Thoracic aorta (tissue), 2 donors: Measurements from ENCODE around the gene DNAJC4. TPM values are rescaled to one million over a fixed set of nuclear protein-coding genes. Genes with fewer than 3 reads are reported as not detected.
A peak's percentile ranks its signal among the peaks of the same experiment; 100 is the strongest.

Experiments used
- ATAC-seq: fragments of 150-250 bp; one replicate; pipeline ENCODE4 v1.8.0; 2017; ENCODE audit warnings: low read depth; ENCODE audit not compliant: insufficient number of reproducible peaks, low FRiP score
- DNase-seq: peaks from one replicate; pipeline ENCODE4 v3.0.0-alpha.2; 2020; ENCODE audit warnings: low spot score
- H3K27ac ChIP-seq, 2 donors: fragments of 200-600 bp; sonication (generic); 1 replicate in 1 of 2; 2 replicates in 1 of 2; pipeline ENCODE4 v1.5.1; 2016; ENCODE audit warnings: mild to moderate bottlenecking in 2 of 2, moderate library complexity in 2 of 2
- H3K27me3 ChIP-seq: fragments of 200-600 bp; sonication (generic); replicated peaks from 2 replicates; pipeline ENCODE4 v1.6.0; 2016; ENCODE audit warnings: mild to moderate bottlenecking; ENCODE audit not compliant: insufficient read depth
- H3K36me3 ChIP-seq: fragments of 200-600 bp; sonication (generic); one replicate; pipeline ENCODE4 v1.5.1; 2016
- H3K4me1 ChIP-seq, 2 donors: fragments of 200-600 bp; sonication (generic); 1 replicate in 1 of 2; 2 replicates in 1 of 2; pipeline versions ENCODE4 v1.5.1 to v1.6.0; 2016; ENCODE audit warnings: low read depth in 2 of 2, mild to moderate bottlenecking in 1 of 2; ENCODE audit not compliant: control insufficient read depth in 1 of 2
- H3K4me3 ChIP-seq: fragments of 200-600 bp; sonication (generic); 2 replicates; pipeline ENCODE4 v1.5.1; 2016; ENCODE audit warnings: mild to moderate bottlenecking
- H3K9me3 ChIP-seq: fragments of 200-600 bp; sonication (generic); 2 replicates; pipeline ENCODE4 v1.5.1; 2016
- CTCF ChIP-seq: fragments of 200-600 bp; sonication (generic); IDR thresholded peaks from one replicate; pipeline ENCODE4 v1.5.1; 2019; ENCODE audit warnings: antibody characterized with exemption
- total RNA-seq, 2 donors: library from RNA; depleted of rRNA; stranded (reverse); fragments of >200 nt; gene quantifications; one replicate each; pipeline versions ENCODE4 v1.1.0 to v1.2.3, GENCODE V29; 2016

The DNAJC4 gene
- total RNA-seq, 2 donors from 2014 or later, result 13.5 to 53.2 TPM

- H3K9me3 ChIP-seq, result no peaks in the 10 kb centered on the region
- H3K27ac ChIP-seq, result no peak overlapping the region
- no peak for TF ChIP-seq CTCF
- no peaks in the 10 kb centered on the region for H3K27me3 ChIP-seq
- H3K4me1 ChIP-seq, result peaks cover 25 to 46% of the 10 kb centered on the region in 2 donors
- DNase-seq (no peak), ATAC-seq (no peak)
- peaks cover 11% of the 10 kb centered on the region for H3K36me3 ChIP-seq
- H3K4me3 ChIP-seq, result no peak overlapping the region
Observed at GRCh38 chr11:64238076-64238475, 7.7 kb downstream of the DNAJC4 start.

- Histone ChIP-seq H3K4me3 (no peak overlapping the region), H3K36me3 (peaks cover 19% of the 10 kb centered on the region), H3K4me1 (peaks cover 18 to 41% of the 10 kb centered on the region in 2 donors), H3K9me3 (no peaks in the 10 kb centered on the region), H3K27ac (no peak overlapping the region), H3K27me3 (no peaks in the 10 kb centered on the region)
- DNase-seq, result no peak
- TF ChIP-seq CTCF, result no peak
- ATAC-seq, result no peak
Observed at GRCh38 chr11:64238999-64239398, 8.7 kb downstream of the DNAJC4 start.

GRCh38 chr11:64239662-64240434, 9.5 kb downstream of the DNAJC4 start:
- H3K4me1 ChIP-seq, result peaks cover 19 to 42% of the 10 kb centered on the region in 2 donors
- no peak for ATAC-seq
- peak overlapping the region; percentile 94 to 99 for H3K27ac ChIP-seq
- H3K4me3 ChIP-seq, result peak overlapping the region; percentile 92
- peaks cover 19% of the 10 kb centered on the region for H3K36me3 ChIP-seq
- DNase-seq, result no peak
- no peaks in the 10 kb centered on the region for H3K9me3 ChIP-seq
- H3K27me3 ChIP-seq, result no peaks in the 10 kb centered on the region
- TF ChIP-seq CTCF, result no peak

- Histone ChIP-seq H3K27ac (peak within 1 kb of the TSS; percentile 94 to 99), H3K9me3 (no peaks in the 10 kb centered on the region), H3K4me1 (peaks cover 19 to 43% of the 10 kb centered on the region in 2 donors), H3K36me3 (peaks cover 19% of the 10 kb centered on the region), H3K4me3 (peak within 1 kb of the TSS; percentile 92), H3K27me3 (no peaks in the 10 kb centered on the region)
- ATAC-seq (peak; percentile 77), DNase-seq (peak; percentile 87)
- no peak for TF ChIP-seq CTCF
Observed at GRCh38 chr11:64240435-64241240, 10.3 kb downstream of the DNAJC4 start, which contains the start of gene FKBP2. TSS of gene FKBP2 (plus strand) at chr11:64241095. CDS start at chr11:64242388, 1,293 bp downstream.

GRCh38 chr11:64241241-64241490, 10.8 kb downstream of the DNAJC4 start:
- Histone ChIP-seq H3K36me3 (peaks cover 19% of the 10 kb centered on the region), H3K4me3 (peak overlapping the region; percentile 92), H3K4me1 (peaks cover 16 to 43% of the 10 kb centered on the region in 2 donors), H3K27me3 (no peaks in the 10 kb centered on the region), H3K27ac (peak overlapping the region; percentile 94 to 99), H3K9me3 (no peaks in the 10 kb centered on the region)
- TF ChIP-seq CTCF, result no peak
- DNase-seq, result peak; percentile 95
- ATAC-seq, result peak; percentile 91
